GM21390 (cell line): ENCODE data around the gene CSRP1.

Experiments
- ATAC-seq: cut with Tn5 transposase; IDR thresholded peaks from one replicate; pipeline ENCODE4 v1.9.1; 2021; ENCODE audit not compliant: unreplicated experiment

The CSRP1 gene

DNA sequence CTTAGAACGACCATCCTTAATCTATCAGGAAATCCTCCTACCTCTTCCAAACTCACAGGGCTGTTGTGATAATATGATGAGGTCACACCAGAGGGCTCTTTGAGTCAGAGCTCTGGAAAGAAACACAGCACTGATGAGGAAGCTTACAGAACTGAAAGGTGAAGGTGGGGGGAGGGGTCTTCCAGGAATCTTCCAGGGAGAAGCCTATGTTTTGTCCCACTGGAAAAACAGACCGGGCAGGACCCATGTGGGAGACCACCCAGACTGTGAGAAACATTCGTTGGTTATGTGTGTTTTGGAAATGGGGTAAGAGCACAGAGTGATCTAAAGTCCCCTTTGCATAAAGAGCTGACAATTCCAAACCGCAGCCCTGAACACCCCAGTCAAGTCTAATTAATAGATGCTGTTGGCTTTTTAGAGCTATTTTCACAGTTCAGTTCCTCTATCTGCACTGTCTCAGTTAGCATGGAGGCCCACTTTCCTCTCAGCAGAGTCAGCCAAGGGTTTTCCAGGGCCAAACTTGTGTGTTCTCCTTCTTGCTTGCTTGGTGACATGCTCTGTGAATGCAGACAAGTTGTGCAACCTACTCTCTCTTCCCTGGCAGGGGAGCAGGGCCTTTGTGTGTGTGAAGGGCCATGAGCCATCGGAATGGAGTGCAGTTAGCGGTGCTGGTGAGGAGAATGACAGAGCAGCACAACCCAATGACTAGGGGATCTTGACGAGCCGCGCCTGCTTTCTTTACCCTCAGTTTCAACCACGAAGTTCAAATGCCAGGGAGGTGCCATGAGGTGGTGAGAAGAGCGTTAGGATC is 50.2 kb downstream of the CSRP1 start:
- no peak for ATAC-seq

- no peak for ATAC-seq
Measured at GRCh38 chr1:201455098-201455497, 51.8 kb downstream of the CSRP1 start.

DNA sequence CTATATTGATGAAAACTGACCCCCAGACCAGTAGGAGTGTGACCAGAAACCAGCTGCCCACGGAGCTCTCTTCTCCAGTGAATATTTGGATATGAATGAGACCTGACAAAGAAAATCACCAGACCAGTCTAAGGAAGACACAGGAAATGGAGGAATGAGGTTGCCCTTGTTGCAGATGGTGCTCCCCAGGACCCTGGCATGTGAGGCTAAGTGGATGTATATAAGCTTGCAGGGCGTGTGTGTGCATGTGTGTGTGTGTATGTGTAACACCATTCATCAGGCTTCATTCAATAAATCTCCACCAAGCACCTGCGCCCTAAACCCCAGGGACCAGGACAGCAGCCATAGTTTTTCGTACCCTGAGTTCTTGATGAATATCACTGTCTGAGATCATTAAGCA is 52.3 kb downstream of the CSRP1 start:
- ATAC-seq = no peak

DNA sequence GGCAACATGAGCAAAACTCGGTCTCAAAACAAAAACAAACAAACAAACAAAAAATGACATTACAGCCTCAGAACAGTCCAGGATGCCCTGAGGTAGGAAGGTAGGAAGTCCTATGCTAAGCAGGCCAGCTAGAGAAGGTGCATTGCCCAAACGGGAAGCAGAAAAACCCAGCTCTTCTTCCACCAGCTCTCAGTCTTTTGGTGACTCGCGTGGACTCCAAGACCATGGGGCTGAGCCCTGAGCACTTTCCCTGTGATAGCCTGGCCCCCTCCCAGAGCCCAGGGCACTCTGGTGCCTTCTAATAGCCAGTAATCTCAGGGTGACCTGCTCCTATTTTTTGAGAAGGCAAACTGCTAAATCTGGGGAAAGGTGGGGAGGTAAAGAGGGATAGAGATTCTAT is 54.1 kb downstream of the CSRP1 start:
- no peak for ATAC-seq

DNA sequence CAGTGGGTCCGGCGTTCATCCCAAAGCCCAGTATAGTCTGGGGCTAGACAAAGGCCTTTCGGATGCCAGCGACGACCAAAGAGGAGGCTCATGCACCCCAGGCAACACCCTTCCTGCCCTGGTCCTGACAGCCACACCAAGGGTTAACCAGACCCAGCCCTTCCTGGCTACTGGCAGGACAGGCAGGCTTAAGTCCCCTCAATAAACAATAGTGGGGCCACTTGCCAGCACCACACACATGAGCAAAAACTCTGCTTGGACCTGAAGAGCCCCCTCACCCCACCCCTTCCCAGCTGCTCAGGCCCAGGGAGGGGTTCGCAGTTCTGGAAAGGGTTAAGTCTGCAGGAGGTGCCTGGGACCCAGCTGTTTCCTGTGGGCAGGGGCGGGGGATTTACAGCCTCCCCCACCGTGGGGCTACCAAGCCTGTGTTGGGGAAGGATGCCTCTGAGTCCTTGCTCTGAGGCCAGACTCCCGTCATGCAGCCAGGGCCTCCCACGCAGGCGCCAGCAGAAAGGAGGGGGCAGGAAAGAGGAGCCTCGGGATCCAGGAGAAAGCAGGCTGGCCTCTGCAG is 56.1 kb downstream of the CSRP1 start:
- ATAC-seq = no peak

- no peak for ATAC-seq
Measured at GRCh38 chr1:201448990-201449389, 57.9 kb downstream of the CSRP1 start.

DNA sequence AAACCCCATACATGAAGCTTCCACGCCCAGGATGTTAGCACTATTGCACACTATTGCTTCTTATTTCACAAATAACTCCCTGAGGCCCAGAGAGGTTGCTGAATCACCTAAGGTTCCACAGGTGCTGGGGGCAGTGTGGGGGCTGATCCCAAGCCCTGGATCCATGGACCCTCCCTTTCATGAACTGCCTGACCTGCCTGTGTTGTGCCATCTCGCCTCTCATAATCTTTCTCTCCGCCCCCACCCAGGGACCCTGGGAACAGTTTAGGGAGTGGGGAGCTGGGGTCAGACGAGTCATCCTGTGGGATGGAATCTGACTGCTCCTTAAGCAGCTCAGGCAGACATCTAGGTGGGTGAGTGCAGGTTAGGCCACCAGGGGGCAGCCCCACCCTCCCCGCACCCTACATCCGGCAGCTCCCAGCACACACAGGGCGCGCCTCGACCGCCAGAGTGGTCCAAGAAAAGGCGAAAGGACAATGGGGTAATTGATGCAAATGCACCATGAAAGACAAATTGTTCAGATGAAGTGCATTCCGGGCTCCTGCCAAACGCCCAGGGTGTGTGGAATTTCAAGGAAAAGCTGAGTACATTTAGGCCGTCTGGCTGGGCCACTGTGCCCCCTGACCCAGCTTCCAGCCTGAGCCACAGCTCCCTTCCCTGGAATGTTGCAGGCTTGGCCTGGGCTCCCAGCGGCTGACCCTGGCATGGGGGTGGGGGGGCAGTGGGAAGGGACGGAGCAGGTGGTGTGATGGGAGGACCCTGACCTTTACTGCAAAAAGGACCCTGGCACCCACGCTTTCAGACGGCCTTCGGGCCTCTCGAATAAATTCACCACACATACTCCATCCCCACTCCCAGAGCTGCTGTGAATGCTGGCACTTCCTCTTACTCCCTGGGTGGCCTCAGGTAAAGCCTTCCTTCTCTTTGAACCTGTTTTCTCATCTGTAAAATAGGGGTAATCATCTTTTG is 58.7 kb downstream of the CSRP1 start:
- ATAC-seq = peak; percentile 79

DNA sequence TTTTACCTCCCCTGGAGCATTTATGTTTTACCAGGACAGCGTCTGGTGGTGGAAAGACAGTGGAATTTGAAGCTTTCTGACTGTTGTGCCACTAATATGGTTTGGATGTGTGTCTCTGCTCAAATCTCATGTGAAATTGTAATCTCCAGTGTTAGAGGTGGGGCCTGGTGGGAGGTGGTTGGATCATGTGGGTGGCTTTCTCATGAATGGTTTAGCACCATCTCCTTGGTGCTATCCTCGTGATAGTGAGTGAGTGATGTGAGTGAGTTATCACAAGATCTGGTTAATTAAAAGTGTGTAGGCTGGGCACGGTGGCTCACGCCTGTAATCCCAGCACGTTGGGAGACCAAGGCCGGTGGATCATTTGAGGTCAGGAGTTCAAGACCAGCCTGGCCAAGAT is 61.6 kb downstream of the CSRP1 start:
- ATAC-seq = no peak

DNA sequence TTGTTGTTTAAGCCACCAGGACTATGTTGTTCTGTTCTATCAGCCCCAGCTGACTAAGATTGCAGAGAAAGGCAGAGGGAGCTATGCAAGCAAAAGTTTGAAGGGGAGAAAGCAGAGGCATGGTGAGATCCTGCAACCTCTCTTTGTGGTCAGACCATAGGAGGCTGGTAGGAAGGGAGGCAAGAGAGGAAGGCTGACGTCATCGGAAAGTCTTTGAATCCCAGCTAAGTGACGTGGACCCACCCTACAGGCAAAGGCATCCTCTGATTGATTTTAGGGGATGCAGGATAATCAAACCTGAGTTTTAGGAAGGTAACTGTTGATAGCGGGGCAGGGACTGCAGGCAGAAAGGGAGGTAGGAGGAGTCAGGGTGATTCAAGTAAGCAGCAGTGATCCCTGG is 62.1 kb downstream of the CSRP1 start:
- no peak for ATAC-seq

GRCh38 chr1:201443747-201444146 is 63.2 kb downstream of the CSRP1 start:
- ATAC-seq = no peak

DNA sequence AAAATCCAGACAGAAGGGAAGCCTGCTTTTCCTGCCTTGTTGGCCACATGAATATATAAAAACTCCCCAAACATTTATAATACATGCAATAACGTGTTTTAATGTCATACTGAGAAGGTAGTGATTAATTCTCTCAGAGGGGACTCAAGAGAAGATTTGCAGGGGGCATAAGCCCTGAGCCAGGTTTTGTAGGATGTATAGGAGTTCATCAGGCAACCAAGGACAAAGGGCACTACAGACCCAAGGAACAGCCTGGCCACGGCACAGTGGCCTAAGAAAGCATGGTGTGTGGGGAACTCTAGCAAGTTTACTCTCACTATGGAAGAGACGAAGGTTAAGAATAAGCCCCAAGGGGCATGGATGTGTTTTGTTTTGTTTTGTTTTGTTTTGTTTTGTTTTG is 70.0 kb downstream of the CSRP1 start:
- no peak for ATAC-seq

DNA sequence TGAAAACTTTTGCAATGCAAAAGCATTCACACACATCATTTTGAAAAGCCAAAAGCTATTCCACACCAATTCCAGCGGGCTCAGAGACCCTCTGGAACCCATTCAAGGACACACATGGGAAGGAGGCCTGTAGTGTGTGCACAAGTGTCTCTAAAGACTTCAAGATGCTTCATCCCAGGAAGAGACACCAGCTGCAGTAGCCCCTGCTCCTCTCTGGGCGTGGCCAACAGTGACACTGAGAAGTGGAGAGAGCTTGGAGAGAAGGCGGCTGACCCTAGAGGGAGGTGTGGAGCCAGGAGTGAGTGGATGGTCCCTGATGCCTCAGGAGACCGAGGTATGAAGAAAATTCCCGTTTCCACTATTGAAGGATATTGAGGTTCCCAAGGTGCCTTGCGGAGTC is 70.5 kb downstream of the CSRP1 start:
- ATAC-seq = no peak

- no peak for ATAC-seq
Measured at GRCh38 chr1:201434266-201434665, 72.7 kb downstream of the CSRP1 start.

- no peak for ATAC-seq
Measured at GRCh38 chr1:201433609-201434008, 73.3 kb downstream of the CSRP1 start.
